HG02798 (cell line): ENCODE results near the gene GPR55.

Experiments
- ATAC-seq: cut with Tn5 transposase; IDR thresholded peaks from one replicate; pipeline ENCODE4 v1.9.1; 2021; ENCODE audit warnings: mild to moderate bottlenecking; ENCODE audit not compliant: unreplicated experiment, poor library complexity

Gene GPR55

DNA sequence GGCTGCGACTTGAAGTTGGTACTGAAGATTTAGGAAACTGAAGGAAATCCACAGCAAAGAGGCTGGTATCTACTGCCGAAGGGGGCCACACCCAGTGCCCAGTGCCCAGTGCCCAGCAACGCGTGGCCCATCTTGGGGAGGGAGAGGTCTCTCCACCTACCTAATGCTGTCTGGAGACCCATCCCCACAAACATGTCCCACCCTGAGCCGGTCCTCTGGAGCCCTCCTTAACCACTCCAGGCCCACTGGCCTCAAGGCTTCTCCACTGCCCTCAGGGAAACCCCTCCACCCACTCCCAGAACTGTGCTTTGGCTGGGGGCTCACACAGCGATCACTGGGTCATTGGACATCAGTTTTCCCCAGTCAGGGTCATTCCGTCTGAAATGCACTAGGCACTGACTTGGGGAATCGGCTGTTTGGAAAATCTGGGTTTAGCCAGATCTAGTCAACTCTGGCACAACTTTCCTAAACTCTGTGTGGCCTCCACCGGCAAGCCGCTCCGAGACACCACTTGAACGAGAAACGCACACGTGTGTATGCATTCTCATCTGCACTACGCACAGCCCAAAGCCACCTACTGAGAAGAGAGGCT is 20.1 kb downstream of the GPR55 start:
- ATAC-seq: no peak

DNA sequence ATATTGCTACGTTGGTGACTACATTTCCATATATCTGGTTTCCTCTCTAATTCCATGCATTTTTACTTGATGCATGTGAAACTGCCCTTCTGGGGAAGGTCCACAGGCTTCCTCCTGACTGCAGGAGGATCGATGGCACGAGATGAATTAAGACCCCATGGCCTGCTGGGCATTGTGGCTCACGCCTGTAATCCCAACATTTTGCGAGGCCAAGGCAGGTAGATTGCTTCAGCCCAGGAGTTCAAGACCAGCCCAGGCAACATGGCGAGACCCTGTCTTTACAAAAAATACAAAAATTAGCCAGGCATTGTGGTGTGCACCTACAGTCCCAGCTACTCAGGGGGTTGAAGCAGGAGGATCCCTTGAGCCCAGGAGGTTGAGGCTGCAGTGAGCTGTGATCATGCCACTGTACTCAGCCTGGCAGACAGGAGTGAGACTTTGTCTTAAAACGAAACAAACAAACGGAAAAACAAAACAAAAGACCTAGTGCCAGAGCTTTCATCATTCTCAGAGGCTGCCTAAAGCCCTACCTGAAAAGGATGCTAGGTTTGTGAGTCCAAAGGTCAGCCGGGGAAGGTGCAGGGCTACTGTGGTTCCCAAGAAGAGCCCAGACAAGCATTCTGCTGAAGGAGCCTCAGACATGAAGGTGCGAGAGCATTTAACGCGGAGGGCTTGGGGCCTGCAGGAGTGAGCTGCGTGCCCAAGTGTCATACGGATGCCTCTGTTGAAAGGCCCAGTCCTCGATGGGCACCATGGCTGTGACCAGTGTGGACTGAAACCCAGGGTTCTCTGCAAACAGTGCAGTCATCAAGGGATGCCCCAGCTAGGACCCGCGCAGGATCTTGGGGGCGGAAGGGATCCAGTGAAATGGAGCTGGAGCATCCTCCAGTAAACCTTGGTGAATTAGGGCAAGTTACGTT is 21.6 kb downstream of the GPR55 start:
- no peak for ATAC-seq

DNA sequence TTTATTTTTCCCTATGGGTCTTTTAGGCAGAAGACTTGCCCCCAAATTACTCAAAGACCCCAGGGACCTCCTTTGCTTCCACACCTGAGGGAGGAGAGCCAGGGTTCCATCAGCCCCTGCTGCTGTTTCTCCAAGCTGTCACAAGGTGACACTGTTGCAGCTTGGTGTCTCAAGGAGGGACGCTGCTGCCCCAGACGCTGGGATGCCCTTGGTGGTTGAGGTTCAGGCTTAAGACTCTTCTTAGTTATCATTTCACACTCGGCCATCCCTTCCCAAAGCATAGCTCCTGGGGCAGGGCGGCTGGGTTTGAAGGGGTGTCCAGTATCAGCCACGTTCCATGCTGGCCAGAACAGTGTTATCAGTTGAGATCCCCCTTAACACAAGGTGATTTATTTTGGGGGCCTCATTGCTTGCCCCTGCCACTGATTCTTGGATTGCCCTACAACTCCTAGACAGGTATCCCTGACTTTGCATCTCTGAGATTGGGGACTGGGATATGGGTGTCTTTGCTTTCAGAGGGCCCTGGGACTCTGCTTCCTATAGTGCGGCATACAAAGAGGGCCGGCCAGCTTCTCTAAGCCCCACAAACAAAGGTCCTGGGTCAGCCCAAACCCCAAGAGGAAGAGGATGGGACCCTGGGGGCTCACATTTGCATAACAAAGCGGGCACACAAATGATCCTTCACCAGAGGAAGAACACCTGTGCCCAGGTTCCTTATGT is 22.7 kb downstream of the GPR55 start:
- ATAC-seq: peak; percentile 65

DNA sequence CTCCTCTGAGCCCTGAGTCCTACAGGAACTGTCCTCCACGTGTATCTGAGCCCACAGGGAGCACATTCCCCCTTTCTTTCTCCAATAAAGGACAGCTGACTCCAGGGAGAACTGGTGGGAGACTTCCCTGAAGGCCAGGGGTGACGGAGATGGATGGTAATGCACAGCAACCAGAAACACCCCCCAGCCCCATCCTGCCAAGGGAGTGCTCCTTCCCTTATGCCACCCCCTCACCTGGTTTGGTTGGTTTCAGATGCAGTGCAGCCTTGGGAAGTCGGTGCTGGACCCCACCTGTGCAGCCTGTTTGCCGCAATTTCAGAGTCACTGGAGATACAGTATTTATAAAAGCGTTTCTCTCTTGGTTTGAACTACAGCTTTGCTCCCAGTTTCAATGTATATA is 24.0 kb downstream of the GPR55 start:
- no peak for ATAC-seq

DNA sequence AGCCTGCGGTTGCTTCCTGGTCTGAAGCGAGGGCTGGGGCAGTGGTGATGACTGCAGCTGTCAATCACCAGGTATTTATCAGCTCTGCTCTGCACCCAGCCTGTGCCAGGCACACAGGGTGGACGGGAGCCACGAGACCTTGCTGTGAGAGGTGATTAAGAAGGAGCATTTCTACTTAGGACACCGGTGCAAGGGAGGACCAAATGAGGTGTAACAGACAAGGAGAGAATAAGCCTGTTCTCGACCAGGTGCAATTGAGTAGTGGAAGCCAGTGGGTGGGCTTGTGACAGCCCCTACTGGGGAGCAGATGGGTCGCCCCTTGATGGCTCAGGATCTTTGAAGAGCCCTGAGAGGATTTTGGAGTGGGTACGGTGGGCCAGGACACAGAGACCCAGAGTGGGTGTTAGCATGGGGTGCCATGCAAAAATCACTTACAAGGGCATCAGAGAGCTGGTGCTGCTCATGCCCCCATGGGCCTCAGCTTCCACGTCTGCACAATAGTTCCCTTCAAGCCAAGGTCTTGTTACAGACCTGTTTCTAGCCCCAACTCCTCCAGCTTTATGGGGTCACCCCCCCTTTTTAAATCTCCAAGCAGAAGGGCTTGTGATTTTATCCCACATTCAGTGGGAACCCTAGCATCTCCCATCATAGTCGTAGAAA is 24.6 kb downstream of the GPR55 start:
- ATAC-seq: no peak

DNA sequence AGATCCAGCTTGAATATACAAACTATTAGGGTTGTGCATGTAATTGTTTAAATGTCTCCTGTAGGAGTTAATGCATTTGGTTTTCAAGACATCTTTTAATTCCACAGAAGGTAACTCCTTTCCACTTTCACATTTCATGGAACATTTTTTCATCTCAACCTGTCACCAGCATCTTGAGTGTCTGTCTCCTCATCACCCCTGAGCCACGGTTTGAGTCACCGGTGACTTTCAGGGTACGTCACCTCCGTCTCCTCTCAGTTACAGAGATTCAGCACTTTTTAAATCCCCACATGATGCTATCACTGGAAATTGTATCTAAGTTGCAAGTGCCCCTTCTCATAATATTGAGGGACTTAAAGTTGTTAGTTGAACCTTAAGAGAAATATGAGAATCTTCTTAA is 25.3 kb downstream of the GPR55 start:
- ATAC-seq: no peak

DNA sequence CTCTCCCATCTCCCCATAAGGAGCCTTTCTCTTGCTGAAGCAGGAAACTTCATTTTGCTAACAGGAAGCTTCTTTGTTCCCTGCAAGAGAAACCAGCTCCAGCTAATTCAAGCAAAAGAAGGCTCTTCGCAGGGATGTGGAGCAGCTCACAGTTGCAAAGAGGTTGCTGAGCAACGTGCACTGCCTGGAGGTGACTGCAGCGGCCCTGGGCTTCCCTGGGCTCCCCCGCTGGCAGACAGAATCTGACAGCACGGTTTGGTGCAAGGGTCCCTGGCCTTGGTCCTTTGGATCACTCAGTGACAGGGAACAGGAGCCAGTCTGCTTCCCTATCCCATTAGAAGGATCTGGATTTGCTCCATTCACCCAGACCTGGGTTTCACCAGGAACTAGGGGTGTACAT is 25.8 kb downstream of the GPR55 start:
- no peak for ATAC-seq

DNA sequence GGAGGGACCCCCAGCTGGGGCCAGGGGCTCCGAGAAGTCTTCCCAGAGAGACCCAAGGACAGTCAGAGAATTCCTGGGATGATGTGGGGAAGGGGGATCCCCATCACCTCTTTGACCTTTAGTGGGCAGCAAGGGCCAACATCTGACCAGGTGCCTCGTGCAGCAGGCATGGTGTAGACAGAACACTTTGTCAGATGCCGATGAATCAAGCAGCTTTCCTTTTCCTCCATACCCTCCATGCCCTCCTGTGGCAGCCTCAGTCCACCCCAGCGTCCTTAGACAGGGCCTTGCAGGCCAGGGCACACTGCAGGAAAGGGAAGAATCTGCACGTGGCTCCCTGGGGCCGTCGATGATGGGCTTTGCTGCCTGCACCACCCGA is 26.3 kb downstream of the GPR55 start:
- no peak for ATAC-seq

DNA sequence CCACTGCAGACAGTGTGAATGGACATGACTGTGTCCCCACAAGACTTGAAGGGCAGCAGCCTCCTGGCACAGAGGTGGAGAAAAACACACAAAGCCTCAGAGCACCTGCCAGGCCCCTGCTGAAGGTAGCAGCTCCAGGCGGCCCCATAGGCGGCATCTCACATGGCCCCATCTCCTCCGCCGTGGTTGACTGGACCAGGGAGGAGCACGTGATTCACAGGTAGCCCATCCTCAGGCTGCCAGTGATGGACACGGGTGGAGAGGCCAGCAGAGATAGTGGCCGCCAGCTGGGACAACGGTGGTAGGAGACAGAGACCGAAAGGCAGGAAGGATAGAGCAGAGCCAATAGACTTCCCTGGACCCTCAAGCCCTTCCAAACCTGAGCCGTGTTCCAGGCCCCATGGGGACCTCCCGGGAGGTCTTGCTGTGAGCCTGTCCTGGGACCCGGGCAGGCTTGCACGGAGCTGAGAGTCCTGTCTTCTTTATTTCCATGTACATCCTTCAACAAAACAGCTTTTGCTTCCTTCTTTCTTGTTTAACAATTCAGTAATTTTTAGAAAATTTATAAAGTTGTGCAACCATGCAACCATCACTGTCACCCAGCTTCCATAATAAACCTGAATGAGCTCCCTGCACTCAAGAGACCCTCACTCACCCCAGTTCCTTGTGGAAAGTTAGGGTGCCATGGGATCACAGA is 26.9 kb downstream of the GPR55 start:
- no peak for ATAC-seq

DNA sequence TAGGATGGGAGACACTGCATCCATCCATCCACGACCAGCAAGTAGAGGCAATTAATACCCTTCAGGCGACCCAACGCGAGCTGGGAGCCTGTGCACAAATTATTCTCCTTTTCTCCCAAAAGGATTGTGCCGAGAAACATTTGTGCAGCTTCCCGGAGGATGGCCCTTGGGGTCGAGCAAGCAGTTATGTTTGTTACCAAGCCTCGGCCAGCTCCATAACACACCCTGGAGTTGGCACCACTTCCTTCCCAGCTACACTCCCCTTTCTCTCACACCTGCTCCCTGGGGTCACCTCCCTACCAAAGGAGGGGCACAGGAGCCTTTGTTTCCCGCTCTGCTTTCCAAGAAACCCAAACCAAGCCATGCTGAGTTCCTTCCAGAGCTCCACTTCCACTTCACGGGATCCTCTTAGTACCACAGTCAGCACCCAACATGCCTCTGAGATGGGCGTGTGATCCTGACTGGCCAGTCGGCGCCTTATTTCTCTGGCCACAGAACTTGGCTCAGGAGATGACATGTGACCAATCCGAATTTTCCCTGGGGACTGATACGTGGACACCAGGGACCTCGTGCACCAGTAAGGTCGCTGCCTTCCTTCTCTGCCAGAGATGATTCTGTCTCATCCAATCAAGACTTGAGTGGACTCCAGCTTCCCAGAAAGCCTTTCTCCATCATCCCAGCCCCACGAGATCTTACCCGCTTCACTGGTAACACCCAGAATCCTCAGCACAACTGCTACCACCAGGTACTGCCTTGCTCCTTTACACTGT is 28.5 kb downstream of the GPR55 start:
- ATAC-seq: no peak

DNA sequence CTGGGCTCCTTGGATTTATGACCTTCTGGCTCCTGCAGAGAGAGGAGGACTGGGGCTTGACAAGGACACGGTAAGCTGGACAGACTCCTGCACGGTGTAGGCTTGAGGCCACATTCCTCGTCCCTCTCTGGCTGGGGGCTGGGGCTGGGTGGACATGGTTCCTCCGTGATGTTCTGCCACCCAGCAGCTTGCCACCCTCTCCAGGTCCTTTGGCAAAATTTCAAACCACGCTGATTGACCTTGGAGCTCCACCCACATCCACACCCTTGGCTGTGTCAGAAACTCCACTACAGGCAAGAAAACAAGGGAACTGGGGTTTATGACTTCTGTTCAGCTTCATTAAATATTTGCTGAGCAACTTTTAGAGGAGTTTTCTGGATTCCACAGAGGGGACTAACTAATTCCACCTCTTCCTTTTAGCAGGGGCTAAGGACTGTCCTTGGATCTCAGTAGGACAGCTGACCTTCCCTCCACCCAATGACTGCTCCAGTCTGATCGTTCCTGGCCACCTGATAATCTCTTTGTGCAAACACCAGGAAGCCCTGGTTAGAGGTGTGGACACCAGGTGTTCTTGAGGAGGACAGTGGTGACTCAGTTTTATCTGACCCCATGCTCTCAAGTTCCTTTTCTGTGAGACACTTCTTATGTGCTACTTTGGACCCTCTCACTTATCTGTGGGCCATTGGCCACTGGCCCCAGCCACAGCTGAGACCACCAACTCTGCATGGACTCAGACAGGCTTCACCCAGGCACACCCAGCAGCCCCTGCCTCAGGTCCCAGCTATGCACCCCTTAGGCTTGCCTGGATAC is 29.3 kb downstream of the GPR55 start:
- ATAC-seq: no peak

DNA sequence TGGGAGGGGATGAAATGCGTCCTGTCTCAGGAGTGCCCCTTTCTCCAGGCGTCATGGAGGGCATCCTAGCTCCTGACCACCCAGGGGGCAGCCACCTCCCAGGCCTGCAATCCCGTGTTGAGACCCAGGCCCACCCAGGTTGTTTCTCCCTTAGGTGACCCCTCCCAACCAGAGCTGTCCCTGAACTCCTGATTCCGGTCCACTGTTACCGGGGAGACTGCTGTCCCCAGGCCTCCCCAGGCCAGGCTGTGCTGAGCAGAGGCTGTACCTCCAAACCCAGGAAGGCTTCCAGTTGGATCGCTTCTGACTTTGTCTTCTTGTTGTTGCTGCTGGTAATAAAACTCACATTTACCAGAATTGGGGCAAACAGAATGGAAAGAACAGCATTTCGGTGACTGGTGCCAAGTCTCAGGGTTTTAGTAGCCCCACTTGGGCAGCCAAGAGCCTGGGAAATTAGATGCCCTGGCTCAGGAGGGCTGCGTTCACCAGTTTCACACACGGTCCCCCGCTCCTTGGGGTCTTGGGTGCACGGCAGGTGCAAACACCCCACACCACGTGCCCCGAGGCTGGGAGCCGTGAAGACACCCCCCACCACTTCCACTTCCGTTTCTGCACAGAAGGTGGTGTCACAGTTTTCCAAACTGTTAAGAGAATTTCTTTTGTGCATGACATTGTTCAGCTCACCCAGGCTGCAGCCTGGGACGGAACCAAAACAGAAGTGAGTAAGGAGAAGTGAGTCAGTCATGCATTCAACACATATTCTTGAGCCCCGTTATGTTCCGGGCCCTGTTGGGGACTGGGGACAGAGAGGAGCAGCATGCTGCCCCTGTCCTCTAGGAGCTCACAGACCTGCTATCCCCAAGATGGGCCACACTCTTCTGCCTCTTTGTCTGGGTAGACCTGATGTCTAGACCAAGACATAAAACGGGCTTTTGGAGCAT is 30.9 kb downstream of the GPR55 start:
- ATAC-seq: peak; percentile 32

DNA sequence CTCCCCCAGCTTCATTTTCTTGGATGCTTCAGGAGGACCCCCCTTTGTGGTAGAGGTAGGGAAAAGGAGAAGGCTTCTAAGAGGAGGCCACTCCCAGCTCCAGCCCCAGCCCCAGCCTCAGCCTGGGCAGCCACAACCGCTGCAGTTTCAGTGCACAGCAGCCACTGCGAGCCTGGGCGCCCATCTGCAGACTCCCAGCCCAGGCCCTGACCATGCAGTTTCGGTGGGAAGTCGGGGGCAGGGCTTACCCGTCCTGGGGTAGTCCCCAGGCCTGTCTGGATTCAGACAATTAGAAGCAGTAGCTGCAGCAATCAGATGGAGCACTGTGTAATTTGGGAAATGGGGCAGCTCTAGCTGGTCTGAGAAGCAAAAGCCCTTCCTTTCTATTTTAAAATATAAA is 31.7 kb downstream of the GPR55 start:
- ATAC-seq: peak; percentile 81

DNA sequence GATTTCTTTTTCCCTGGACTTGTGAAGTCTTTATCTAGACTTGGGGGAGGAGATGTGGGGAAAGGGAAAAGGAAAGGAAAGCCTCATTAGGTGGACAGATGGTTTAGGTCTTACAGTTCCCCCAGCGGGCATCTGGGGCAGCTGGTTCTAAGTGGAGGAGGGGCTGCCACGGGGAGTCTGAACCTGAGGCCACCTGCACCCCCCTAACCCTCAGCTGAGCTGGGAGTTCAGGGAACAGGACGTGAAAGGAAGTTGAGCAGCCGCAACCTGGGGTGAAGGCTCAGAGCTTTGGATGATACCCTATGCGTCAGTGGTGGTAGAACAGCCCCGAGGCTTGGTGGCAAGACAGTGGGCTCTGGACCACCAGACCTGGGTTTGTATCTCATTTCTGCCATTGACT is 33.5 kb downstream of the GPR55 start:
- ATAC-seq: no peak

DNA sequence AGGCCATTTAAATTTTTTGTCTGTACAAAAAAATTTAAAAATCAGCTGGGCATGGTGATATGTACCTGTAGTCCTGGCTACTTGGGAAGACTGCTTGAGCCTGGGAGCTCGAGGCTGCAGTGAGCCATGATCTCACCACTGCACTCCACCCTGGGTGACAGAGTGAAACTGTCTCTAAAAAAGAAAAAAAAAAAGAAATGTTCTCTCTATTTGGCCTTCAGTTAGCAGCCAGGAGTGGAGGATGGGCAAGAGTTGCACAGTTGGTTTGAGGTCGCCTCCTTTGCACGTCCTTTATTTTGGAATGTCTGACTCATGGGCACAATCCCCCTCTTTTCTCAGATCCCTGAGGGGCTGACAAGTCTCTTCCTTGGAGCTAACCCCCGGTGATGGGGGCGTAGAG is 34.0 kb downstream of the GPR55 start:
- no peak for ATAC-seq

DNA sequence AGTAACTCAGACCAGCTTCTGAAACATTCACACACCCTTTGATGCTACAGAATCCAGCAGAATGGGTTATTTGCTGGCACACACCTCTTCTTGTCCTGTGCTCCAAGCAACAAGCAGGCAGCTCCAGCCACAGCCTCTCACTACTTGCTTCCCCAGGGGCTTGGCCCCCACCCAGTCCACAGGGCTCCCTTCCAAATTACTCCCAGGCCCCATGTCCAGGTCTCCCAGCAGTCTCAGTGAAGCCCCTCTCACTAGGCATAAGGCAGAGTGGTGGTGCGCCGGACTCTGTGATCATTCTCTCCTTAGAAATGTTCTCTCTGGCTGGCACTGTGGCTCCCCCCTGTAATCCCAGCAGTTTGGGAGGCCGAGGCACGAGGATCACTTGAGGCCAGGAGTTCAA is 34.4 kb downstream of the GPR55 start:
- ATAC-seq: no peak

DNA sequence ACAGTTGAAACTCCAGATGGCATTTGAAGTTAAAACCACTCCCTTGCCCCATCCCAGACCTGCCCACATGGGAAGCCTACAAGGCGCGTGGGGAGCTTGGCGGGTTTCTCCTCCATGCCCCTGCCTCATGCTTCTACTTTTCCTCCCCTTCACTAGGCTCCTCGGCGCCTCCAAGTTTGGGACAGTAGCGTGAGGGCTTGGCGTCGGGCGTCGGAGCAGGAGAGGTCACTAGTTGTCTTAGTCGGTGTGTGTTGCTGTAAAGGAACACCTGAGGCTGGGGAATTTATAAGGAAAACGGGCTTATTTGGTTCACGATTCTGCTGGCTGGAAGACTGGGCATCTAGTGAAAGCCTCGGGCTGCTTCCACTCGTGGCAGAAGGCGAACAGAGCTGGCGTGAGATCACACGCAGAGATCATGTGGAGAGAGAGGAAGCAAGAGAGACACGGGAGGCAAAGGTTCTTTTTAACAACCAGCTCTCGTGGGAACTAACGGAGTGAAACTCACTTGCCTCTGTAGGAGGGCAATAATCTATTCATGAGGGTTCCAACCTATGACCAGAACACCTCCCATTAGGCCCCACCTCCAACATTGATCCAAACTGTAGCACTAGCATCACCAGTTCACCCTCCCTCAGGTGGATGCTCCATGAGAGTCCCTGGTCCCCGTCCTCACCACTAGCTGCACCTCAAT is 35.0 kb downstream of the GPR55 start:
- ATAC-seq: no peak
